Stromal cell of bone marrow (primary cell): ENCODE measurements around the gene TINCR.
"Not testable (repeated sequence)": the region's sequence is repeated elsewhere in the genome, so short reads cannot be mapped to it uniquely, and the experiment has no call there.

Experiments
- DNase-seq: peaks from one replicate; pipeline ENCODE4 v3.0.0-alpha.2; 2012; ENCODE audit warnings: low read depth

TINCR gene

GRCh38 chr19:5558101-5558621 lies 9.6 kb downstream of the TINCR start:
- no peak for DNase-seq

GRCh38 chr19:5557691-5558090 lies 10.1 kb downstream of the TINCR start:
- no peak for DNase-seq

GRCh38 chr19:5554828-5555227 lies 12.9 kb downstream of the TINCR start:
- DNase-seq, result no peak

- no peak for DNase-seq
These were observed 13.9 kb downstream of the TINCR start for GRCh38 chr19:5553892-5554291.

- peak; percentile 3 for DNase-seq
These were observed 19.9 kb downstream of the TINCR start for GRCh38 chr19:5547881-5548280.

GRCh38 chr19:5545984-5546383 lies 21.8 kb downstream of the TINCR start:
- DNase-seq, result no peak

- DNase-seq, result no peak
These were observed 22.7 kb downstream of the TINCR start for GRCh38 chr19:5545051-5545450.

GRCh38 chr19:5542665-5543064 lies 25.1 kb downstream of the TINCR start:
- DNase-seq, result no peak

- no peak for DNase-seq
These were observed 26.3 kb downstream of the TINCR start for GRCh38 chr19:5541456-5541855.

GRCh38 chr19:5540208-5540607 lies 27.5 kb downstream of the TINCR start:
- DNase-seq, result no peak

GRCh38 chr19:5537870-5538269 lies 29.9 kb downstream of the TINCR start:
- DNase-seq, result no peak

- DNase-seq, result not testable (repeated sequence)
These were observed 30.7 kb downstream of the TINCR start for GRCh38 chr19:5536982-5537579.

- peak; percentile 6 for DNase-seq
These were observed 31.3 kb downstream of the TINCR start for GRCh38 chr19:5536337-5536894.

- no peak for DNase-seq
These were observed 32.8 kb downstream of the TINCR start for GRCh38 chr19:5534787-5535586.

GRCh38 chr19:5533257-5533656 lies 34.5 kb downstream of the TINCR start:
- no peak for DNase-seq

GRCh38 chr19:5530701-5531100 lies 37.1 kb downstream of the TINCR start:
- DNase-seq, result no peak

GRCh38 chr19:5526691-5527090 lies 41.1 kb downstream of the TINCR start:
- no peak for DNase-seq

- no peak for DNase-seq
These were observed 43.7 kb downstream of the TINCR start for GRCh38 chr19:5524081-5524480.

- no peak for DNase-seq
These were observed 45.6 kb downstream of the TINCR start for GRCh38 chr19:5522106-5522505.

GRCh38 chr19:5520501-5520900 lies 47.3 kb downstream of the TINCR start:
- no peak for DNase-seq

GRCh38 chr19:5519076-5519475 lies 48.7 kb downstream of the TINCR start:
- no peak for DNase-seq

- DNase-seq, result no peak
These were observed 52.0 kb downstream of the TINCR start for GRCh38 chr19:5515737-5516136.

GRCh38 chr19:5514001-5514400 lies 53.8 kb downstream of the TINCR start:
- DNase-seq, result no peak
